Renal cortex interstitium (tissue), 15 donors: ENCODE measurements around the gene CLEC5A. TPM values are rescaled to one million over a fixed set of nuclear protein-coding genes. Genes with fewer than 3 reads are reported as not detected.
A peak's percentile ranks its signal among the peaks of the same experiment; 100 is the strongest.
"Not testable (repeated sequence)": the region's sequence is repeated elsewhere in the genome, so short reads cannot be mapped to it uniquely, and the experiment has no call there.

ENCODE experiments used
- DNase-seq, 11 donors: peaks; one replicate each; pipeline ENCODE4 v3.0.0-alpha.2; 2013; ENCODE audit warnings: low read depth in 9 of 11, low spot score in 4 of 11; ENCODE audit errors: extremely low read depth in 1 of 11
- long read RNA-seq, 16 experiments: transcript quantifications; one replicate each; lab custom pipeline, GENCODE V29; 2026
- polyA plus RNA-seq, 3 donors: library from polyadenylated mRNA; unstranded; fragments of 120-200 nt; gene quantifications; one replicate each; pipeline ENCODE4 v1.2.1, GENCODE V29; 2013; ENCODE audit not compliant: insufficient read length in 3 of 3

The CLEC5A gene
- under 1 TPM; 0.29 to 0.62 (median 0.34) TPM for polyA plus RNA-seq
- long read RNA-seq, donor 1: 0 reads
- long read RNA-seq, donor 2: 0 reads
- long read RNA-seq, donor 3: 0 reads
- long read RNA-seq, donor 4: 0 reads
- long read RNA-seq, donor 5: 0 reads
- long read RNA-seq, donor 6: 0 reads
- long read RNA-seq, donor 7: 0 reads
- long read RNA-seq, donor 8: 0 reads
- long read RNA-seq, donor 9: 0 reads
- long read RNA-seq, donor 10: 0 reads
- long read RNA-seq, donor 11: 0 reads
- long read RNA-seq, donor 12: 0 reads
- long read RNA-seq, donor 13: 0 reads
- long read RNA-seq, donor 14: 0 reads
- long read RNA-seq, donor 15: 0 reads
- long read RNA-seq, donor 16: 0 reads

GRCh38 chr7:141946796-141947195, at the start of gene CLEC5A:
CLEC5A (minus strand) TSS chr7:141946974; CDS start chr7:141946292, 682 bp downstream.
- no peak for DNase-seq

GRCh38 chr7:141993354-141993753, 46.6 kb upstream of the CLEC5A start:
- DNase-seq: no peak

GRCh38 chr7:141992688-141993087, 45.9 kb upstream of the CLEC5A start:
- no peak for DNase-seq

GRCh38 chr7:141992156-141992555, 45.4 kb upstream of the CLEC5A start:
- DNase-seq: no peak

- DNase-seq: no peak
Measured at GRCh38 chr7:141991140-141991539, 44.4 kb upstream of the CLEC5A start.

- no peak for DNase-seq
Measured at GRCh38 chr7:141990011-141990725, 43.4 kb upstream of the CLEC5A start.

- not testable (repeated sequence) for DNase-seq
Measured at GRCh38 chr7:141987803-141988202, 41.0 kb upstream of the CLEC5A start.

- DNase-seq: no peak
Measured at GRCh38 chr7:141986923-141987322, 40.1 kb upstream of the CLEC5A start.

- DNase-seq: not testable (repeated sequence)
Measured at GRCh38 chr7:141985926-141986325, 39.2 kb upstream of the CLEC5A start.

GRCh38 chr7:141979568-141979967, 32.8 kb upstream of the CLEC5A start:
- DNase-seq: no peak

GRCh38 chr7:141978351-141978750, 31.6 kb upstream of the CLEC5A start:
- DNase-seq: no peak

GRCh38 chr7:141976524-141977245, 29.9 kb upstream of the CLEC5A start:
- no peak for DNase-seq

- peak; percentile 41 to 68 (median 58) for DNase-seq
Measured at GRCh38 chr7:141975806-141976523, 29.2 kb upstream of the CLEC5A start.

- DNase-seq: no peak
Measured at GRCh38 chr7:141974831-141975230, 28.1 kb upstream of the CLEC5A start.

GRCh38 chr7:141973673-141974072, 26.9 kb upstream of the CLEC5A start, which contains the start of gene TAS2R38:
TAS2R38 (minus strand) TSS chr7:141973773; CDS start chr7:141973689, 84 bp downstream.
- DNase-seq: no peak

GRCh38 chr7:141960687-141961422, 14.1 kb upstream of the CLEC5A start:
- no peak for DNase-seq

GRCh38 chr7:141956084-141956483, 9.3 kb upstream of the CLEC5A start:
- DNase-seq: no peak

- no peak for DNase-seq
Measured at GRCh38 chr7:141954334-141954733, 7.6 kb upstream of the CLEC5A start.
